Nephron progenitor cell (in vitro differentiated cells): ENCODE measurements around the gene ANKRD2.

Source experiments
- DNase-seq: peaks from one replicate; pipeline ENCODE4 v3.0.0; 2021
- H3K27ac Mint-ChIP-seq: 2 replicates; pipeline ENCODE4 v1.8.0; 2021; ENCODE audit warnings: mild to moderate bottlenecking, moderate library complexity, mixed read lengths
- H3K27me3 Mint-ChIP-seq: 2 replicates; pipeline ENCODE4 v1.8.0; 2021; ENCODE audit warnings: mild to moderate bottlenecking, low read depth, mixed read lengths; ENCODE audit not compliant: poor library complexity
- H3K36me3 Mint-ChIP-seq: 2 replicates; pipeline ENCODE4 v1.8.0; 2021; ENCODE audit warnings: low read depth, mixed read lengths
- H3K4me1 Mint-ChIP-seq: 2 replicates; pipeline ENCODE4 v1.8.0; 2021; ENCODE audit warnings: mixed read lengths
- H3K4me3 Mint-ChIP-seq: 2 replicates; pipeline ENCODE4 v1.8.0; 2021; ENCODE audit warnings: mild to moderate bottlenecking, moderate library complexity, mixed read lengths
- H3K9me3 Mint-ChIP-seq: 2 replicates; pipeline ENCODE4 v1.8.0; 2021; ENCODE audit warnings: mild to moderate bottlenecking, moderate library complexity, mixed read lengths
- TF ChIP-seq, protein P1 (sequence below): fragments of 200-600 bp; sonication (generic); IDR thresholded peaks from 2 replicates; pipeline ENCODE4 v1.5.0; 2021; ENCODE audit warnings: antibody characterized with exemption

The ANKRD2 gene

GRCh38 chr10:97623277-97623676 is 50.7 kb downstream of the ANKRD2 start:
- TF ChIP-seq, protein P1, sequence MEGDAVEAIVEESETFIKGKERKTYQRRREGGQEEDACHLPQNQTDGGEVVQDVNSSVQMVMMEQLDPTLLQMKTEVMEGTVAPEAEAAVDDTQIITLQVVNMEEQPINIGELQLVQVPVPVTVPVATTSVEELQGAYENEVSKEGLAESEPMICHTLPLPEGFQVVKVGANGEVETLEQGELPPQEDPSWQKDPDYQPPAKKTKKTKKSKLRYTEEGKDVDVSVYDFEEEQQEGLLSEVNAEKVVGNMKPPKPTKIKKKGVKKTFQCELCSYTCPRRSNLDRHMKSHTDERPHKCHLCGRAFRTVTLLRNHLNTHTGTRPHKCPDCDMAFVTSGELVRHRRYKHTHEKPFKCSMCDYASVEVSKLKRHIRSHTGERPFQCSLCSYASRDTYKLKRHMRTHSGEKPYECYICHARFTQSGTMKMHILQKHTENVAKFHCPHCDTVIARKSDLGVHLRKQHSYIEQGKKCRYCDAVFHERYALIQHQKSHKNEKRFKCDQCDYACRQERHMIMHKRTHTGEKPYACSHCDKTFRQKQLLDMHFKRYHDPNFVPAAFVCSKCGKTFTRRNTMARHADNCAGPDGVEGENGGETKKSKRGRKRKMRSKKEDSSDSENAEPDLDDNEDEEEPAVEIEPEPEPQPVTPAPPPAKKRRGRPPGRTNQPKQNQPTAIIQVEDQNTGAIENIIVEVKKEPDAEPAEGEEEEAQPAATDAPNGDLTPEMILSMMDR, result no peak
- Mint-ChIP-seq H3K36me3 (peaks cover 25% of the 10 kb centered on the region), H3K4me1 (no peaks in the 10 kb centered on the region), H3K4me3 (no peak overlapping the region), H3K27ac (no peak overlapping the region), H3K27me3 (no peaks in the 10 kb centered on the region), H3K9me3 (no peaks in the 10 kb centered on the region)
- DNase-seq, result no peak

DNA sequence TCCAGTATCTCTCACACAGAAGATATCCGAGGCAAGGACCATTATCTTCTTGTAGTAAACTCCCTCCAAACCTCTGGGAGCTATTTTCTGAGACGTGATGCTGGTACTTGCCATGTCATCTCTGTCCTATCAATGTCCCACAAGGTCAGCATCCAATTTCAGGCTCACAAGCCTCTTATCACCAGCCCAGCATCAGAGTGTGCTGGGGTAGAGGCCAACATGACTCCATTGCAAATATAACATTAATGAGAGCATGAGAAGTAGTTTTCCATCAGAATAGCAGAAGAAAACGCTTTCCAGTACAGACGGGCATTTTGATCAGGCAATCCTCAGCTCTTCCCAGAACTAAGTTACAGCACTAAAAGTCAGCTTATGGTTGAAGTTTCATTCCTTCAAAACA is 55.2 kb downstream of the ANKRD2 start:
- no peak for DNase-seq
- Mint-ChIP-seq H3K9me3 (no peaks in the 10 kb centered on the region), H3K27me3 (no peaks in the 10 kb centered on the region), H3K4me1 (peaks cover 11% of the 10 kb centered on the region), H3K36me3 (peaks cover 22% of the 10 kb centered on the region), H3K4me3 (no peak overlapping the region), H3K27ac (peak overlapping the region; percentile 94)
- TF ChIP-seq, protein P1, result no peak

GRCh38 chr10:97628228-97628627 is 55.6 kb downstream of the ANKRD2 start:
- TF ChIP-seq, protein P1, result no peak
- Mint-ChIP-seq H3K27ac (peak overlapping the region; percentile 94), H3K4me3 (no peak overlapping the region), H3K36me3 (peaks cover 18% of the 10 kb centered on the region), H3K9me3 (no peaks in the 10 kb centered on the region), H3K4me1 (peaks cover 16% of the 10 kb centered on the region), H3K27me3 (no peaks in the 10 kb centered on the region)
- DNase-seq, result no peak

DNA sequence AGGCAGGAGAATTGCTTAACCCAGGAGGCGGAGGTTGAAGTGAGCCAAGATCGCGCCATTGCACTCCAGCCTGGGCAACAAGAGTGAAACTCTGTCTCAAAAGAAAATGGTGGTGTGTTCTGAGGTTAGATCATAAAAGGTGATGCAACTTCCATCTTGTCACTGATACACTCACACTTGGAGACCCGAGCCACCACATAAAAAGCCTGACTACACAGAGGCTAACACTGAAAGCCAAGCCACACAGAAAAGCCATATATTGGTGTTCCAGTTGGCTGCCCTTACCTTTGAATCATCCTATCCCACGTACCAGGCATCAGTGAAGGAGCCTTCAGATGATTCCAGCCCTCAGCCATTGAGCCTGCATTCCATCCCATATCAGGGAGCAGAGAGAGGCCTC is 56.7 kb downstream of the ANKRD2 start:
- Mint-ChIP-seq H3K9me3 (no peaks in the 10 kb centered on the region), H3K36me3 (peaks cover 18% of the 10 kb centered on the region), H3K27me3 (peaks cover under 1% of the 10 kb centered on the region), H3K4me1 (peaks cover 22% of the 10 kb centered on the region), H3K27ac (no peak overlapping the region), H3K4me3 (no peak overlapping the region)
- DNase-seq, result no peak
- TF ChIP-seq, protein P1, result no peak

DNA sequence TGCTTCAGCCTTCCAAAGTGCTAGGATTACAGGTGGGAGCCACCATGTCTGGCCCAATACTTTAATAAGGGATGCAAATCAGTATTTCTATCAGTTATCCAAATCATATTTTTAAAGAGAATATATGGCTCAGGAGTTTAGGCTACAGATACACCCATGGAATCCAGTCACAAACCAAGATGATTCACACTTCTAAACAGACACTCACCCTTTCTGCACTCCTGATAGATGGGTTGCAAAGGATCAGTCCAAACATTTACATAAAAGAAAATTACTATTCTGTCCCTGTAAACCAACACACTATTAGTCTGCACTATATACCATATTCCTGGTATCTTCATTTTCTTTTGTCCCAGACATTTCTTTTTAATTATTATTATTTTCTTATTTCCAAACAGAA is 58.5 kb downstream of the ANKRD2 start:
- Mint-ChIP-seq H3K4me1 (peaks cover 22% of the 10 kb centered on the region), H3K36me3 (peaks cover 18% of the 10 kb centered on the region), H3K9me3 (no peaks in the 10 kb centered on the region), H3K27ac (no peak overlapping the region), H3K27me3 (peaks cover 6% of the 10 kb centered on the region), H3K4me3 (no peak overlapping the region)
- TF ChIP-seq, protein P1, result no peak
- DNase-seq, result no peak
